Tibial nerve (tissue), 4 donors: ENCODE measurements around the gene NPDC1. TPM values are rescaled to one million over a fixed set of nuclear protein-coding genes. Genes with fewer than 3 reads are reported as not detected.

ENCODE experiments used
- DNase-seq, 2 donors: peaks; one replicate each; pipeline ENCODE4 v3.0.0-alpha.2; 2019; ENCODE audit warnings: low spot score in 2 of 2
- H3K27ac ChIP-seq, 4 donors: fragments of 200-600 bp; sonication (generic) in 3 of 4; one replicate each; pipeline ENCODE4 v1.5.1; 2017 to 2019; ENCODE audit warnings: mild to moderate bottlenecking in 1 of 4
- H3K27me3 ChIP-seq, 2 donors: fragments of 200-600 bp; sonication (generic) in 1 of 2; one replicate each; pipeline versions ENCODE4 v1.5.1 to v1.6.0; 2017 to 2019
- H3K36me3 ChIP-seq, 3 donors: fragments of 200-600 bp; sonication (generic); one replicate each; pipeline ENCODE4 v1.5.1; 2018 to 2019
- H3K4me1 ChIP-seq, 4 donors: fragments of 200-600 bp; sonication (generic) in 3 of 4; one replicate each; pipeline ENCODE4 v1.5.1; 2017 to 2019
- H3K4me3 ChIP-seq, 4 donors: fragments of 200-600 bp; sonication (generic) in 3 of 4; one replicate each; pipeline ENCODE4 v1.5.1; 2017 to 2019; ENCODE audit warnings: mild to moderate bottlenecking in 1 of 4, moderate library complexity in 1 of 4
- H3K9me3 ChIP-seq, 4 donors: fragments of 200-600 bp; sonication (generic) in 3 of 4; one replicate each; pipeline ENCODE4 v1.5.1; 2017 to 2019
- CTCF ChIP-seq, 5 experiments: fragments of 200-600 bp in 3 of 5; fragments of 450-650 bp in 2 of 5; sonication (generic) in 3 of 5; IDR thresholded peaks; one replicate each; pipeline ENCODE4 v1.5.1; 2016 to 2019; ENCODE audit warnings: antibody characterized with exemption in 5 of 5, mild to moderate bottlenecking in 3 of 5, moderate library complexity in 2 of 5
- EP300 ChIP-seq, 2 donors: sonication (generic); formaldehyde crosslinking; IDR thresholded peaks; one replicate each; pipeline ENCODE4 v1.6.1; 2017; ENCODE audit warnings: antibody characterized with exemption in 2 of 2, mild to moderate bottlenecking in 1 of 2
- POLR2A ChIP-seq, 2 donors: fragments of 450-650 bp; IDR thresholded peaks; one replicate each; pipeline ENCODE4 v1.6.1; 2017; ENCODE audit warnings: antibody characterized with exemption in 2 of 2, mild to moderate bottlenecking in 2 of 2, moderate library complexity in 2 of 2
- WGBS, 2 donors: methylation state at CpG; one replicate each; pipeline ENCODE4 v1.1.5; 2018; 5-methylcytosine and 5-hydroxymethylcytosine counted together
- total RNA-seq, 4 donors: library from RNA; depleted of rRNA; stranded (reverse); fragments of >200 nt; gene quantifications; one replicate each; pipeline ENCODE4 v1.1.0, GENCODE V29; 2016

NPDC1 gene
- total RNA-seq, 4 donors from 2014 or later, result 80.6 to 269 (median 182) TPM

GRCh38 chr9:137039611-137040366, 6.2 kb downstream of the NPDC1 start:
- DNase-seq, result no peak
- H3K4me1 ChIP-seq, result peaks cover 0 to 33% (median 16%) of the 10 kb centered on the region in 4 donors
- H3K4me3 ChIP-seq, result no peak overlapping the region
- no peak overlapping the region for H3K27ac ChIP-seq
- no peaks in the 10 kb centered on the region for H3K9me3 ChIP-seq
- peaks cover 0 to 52% (median 0%) of the 10 kb centered on the region in 3 donors for H3K36me3 ChIP-seq
- 85 to 89% methylated on average over 9 to 30 of the region's 32 CpGs for WGBS, 2 donors
- no peaks in the 10 kb centered on the region for H3K27me3 ChIP-seq
- TF ChIP-seq CTCF (IDR thresholded peaks at IDR 0.05) (no peak), EP300 (IDR thresholded peaks at IDR 0.05) (no peak), POLR2A (IDR thresholded peaks at IDR 0.05) (no peak)

GRCh38 chr9:137038916-137039315, 7.1 kb downstream of the NPDC1 start:
- Histone ChIP-seq H3K4me3 (no peak overlapping the region), H3K36me3 (peaks cover 0 to 52% (median 0%) of the 10 kb centered on the region in 3 donors), H3K27me3 (no peaks in the 10 kb centered on the region), H3K9me3 (no peaks in the 10 kb centered on the region), H3K4me1 (peaks cover 0 to 30% (median 12%) of the 10 kb centered on the region in 4 donors), H3K27ac (no peak overlapping the region)
- WGBS, 2 donors, result 81 to 83% methylated on average over 9 of the region's 9 CpGs
- TF ChIP-seq EP300 (IDR thresholded peaks at IDR 0.05) (no peak), CTCF (IDR thresholded peaks at IDR 0.05) (no peak), POLR2A (IDR thresholded peaks at IDR 0.05) (no peak)
- no peak for DNase-seq

- WGBS, 2 donors, result 77 to 80% methylated on average over 10 of the region's 10 CpGs
- peaks cover 0 to 52% (median 0%) of the 10 kb centered on the region in 3 donors for H3K36me3 ChIP-seq
- no peak for DNase-seq
These were observed 8.5 kb downstream of the NPDC1 start for GRCh38 chr9:137037483-137037882.

GRCh38 chr9:137037035-137037434, 8.9 kb downstream of the NPDC1 start:
- DNase-seq, result no peak
- no peaks in the 10 kb centered on the region for H3K27me3 ChIP-seq
- no peaks in the 10 kb centered on the region for H3K9me3 ChIP-seq
- H3K4me1 ChIP-seq, result peaks cover 0 to 16% (median 10%) of the 10 kb centered on the region in 4 donors
- 61 to 70% methylated on average over 11 to 13 of the region's 13 CpGs for WGBS, 2 donors
- H3K27ac ChIP-seq, result no peak overlapping the region
- no peak overlapping the region for H3K4me3 ChIP-seq
- peaks cover 0 to 48% (median 0%) of the 10 kb centered on the region in 3 donors for H3K36me3 ChIP-seq
- TF ChIP-seq EP300 (IDR thresholded peaks at IDR 0.05) (no peak), CTCF (IDR thresholded peaks at IDR 0.05) (no peak), POLR2A (IDR thresholded peaks at IDR 0.05) (no peak)

More at GRCh38 chr9:137037483-137037882, 8.5 kb downstream of the NPDC1 start:
- H3K4me3 ChIP-seq, result no peak overlapping the region
- H3K4me1 ChIP-seq, result peaks cover 0 to 16% (median 10%) of the 10 kb centered on the region in 4 donors
- TF ChIP-seq EP300 (IDR thresholded peaks at IDR 0.05) (no peak), CTCF (IDR thresholded peaks at IDR 0.05) (no peak), POLR2A (IDR thresholded peaks at IDR 0.05) (no peak)
- H3K27me3 ChIP-seq, result no peaks in the 10 kb centered on the region
- H3K9me3 ChIP-seq, result no peaks in the 10 kb centered on the region
- no peak overlapping the region for H3K27ac ChIP-seq

- no peak for TF ChIP-seq EP300 (IDR thresholded peaks at IDR 0.05)
These were observed 10.0 kb downstream of the NPDC1 start for GRCh38 chr9:137035937-137036336.

More at GRCh38 chr9:137035937-137036336, 10.0 kb downstream of the NPDC1 start:
- peaks cover 0 to 25% (median 15%) of the 10 kb centered on the region in 4 donors for H3K4me1 ChIP-seq
- no peak overlapping the region for H3K4me3 ChIP-seq
- peaks cover 0 to 40% (median 0%) of the 10 kb centered on the region in 3 donors for H3K36me3 ChIP-seq
- no peaks in the 10 kb centered on the region for H3K27me3 ChIP-seq
- no peaks in the 10 kb centered on the region for H3K9me3 ChIP-seq
- no peak overlapping the region for H3K27ac ChIP-seq
- 62 to 70% methylated on average over 6 to 8 of the region's 8 CpGs for WGBS, 2 donors
- no peak for DNase-seq
